Stimulated activated CD4-positive, alpha-beta T cell treated with anti-CD3 and anti-CD28 coated beads, Interleukin-2, amount 100 ng/mL, for 24 hours (primary cell): Measurements from ENCODE around the gene CDC42EP2.
"Not testable (repeated sequence)": the region's sequence is repeated elsewhere in the genome, so short reads cannot be mapped to it uniquely, and the experiment has no call there.

Experiments used
- DNase-seq, 2 donors: peaks; one replicate each; pipeline ENCODE4 v3.0.0-alpha.2; 2020

CDC42EP2 gene

GRCh38 chr11:65321828-65322485, 7.3 kb downstream of the CDC42EP2 start:
- no peak for DNase-seq

GRCh38 chr11:65323813-65324212, 9.1 kb downstream of the CDC42EP2 start:
- no peak for DNase-seq

- DNase-seq = no peak
Observed at GRCh38 chr11:65325435-65325834, 10.8 kb downstream of the CDC42EP2 start.

- no peak for DNase-seq
Observed at GRCh38 chr11:65327021-65327420, 12.4 kb downstream of the CDC42EP2 start.

- DNase-seq = no peak
Observed at GRCh38 chr11:65329478-65329877, 14.8 kb downstream of the CDC42EP2 start.

GRCh38 chr11:65329944-65330403, 15.3 kb downstream of the CDC42EP2 start:
- peak; percentile 87 to 92 for DNase-seq

- DNase-seq = no peak
Observed at GRCh38 chr11:65330544-65330943, 15.9 kb downstream of the CDC42EP2 start.

GRCh38 chr11:65332591-65332990, 17.9 kb downstream of the CDC42EP2 start:
- DNase-seq = not testable (repeated sequence)

GRCh38 chr11:65334696-65335295, 20.1 kb downstream of the CDC42EP2 start:
- no peak for DNase-seq

DNA sequence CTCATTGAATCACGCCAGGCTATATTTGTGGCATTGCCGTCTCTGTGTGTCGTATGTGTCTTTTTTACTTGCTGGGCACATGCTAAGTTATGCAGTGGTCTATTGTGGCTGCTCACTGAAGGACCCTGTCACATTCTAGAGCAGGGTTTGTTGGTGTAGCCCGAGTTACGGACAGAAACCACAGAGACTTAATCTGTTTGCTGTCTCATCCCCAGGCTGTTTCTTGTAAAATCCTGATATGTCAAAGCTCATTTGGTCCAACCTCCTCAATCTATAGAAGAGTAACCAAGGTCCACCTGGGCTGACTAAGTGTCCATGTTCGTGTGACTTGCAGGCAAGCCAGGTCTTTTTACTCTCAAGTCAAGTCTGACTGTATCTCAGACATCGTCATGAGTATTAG, 24.0 kb downstream of the CDC42EP2 start:
- no peak for DNase-seq

GRCh38 chr11:65340226-65340625, 25.6 kb downstream of the CDC42EP2 start:
- DNase-seq = no peak

- DNase-seq = no peak
Observed at GRCh38 chr11:65341856-65342255, 27.2 kb downstream of the CDC42EP2 start.

- DNase-seq = no peak
Observed at GRCh38 chr11:65351511-65351910, 36.8 kb downstream of the CDC42EP2 start.

- DNase-seq = no peak
Observed at GRCh38 chr11:65352783-65353182, 38.1 kb downstream of the CDC42EP2 start.

- no peak for DNase-seq
Observed at GRCh38 chr11:65353376-65353775, 38.7 kb downstream of the CDC42EP2 start.

- no peak for DNase-seq
Observed at GRCh38 chr11:65353900-65354264, 39.2 kb downstream of the CDC42EP2 start.

DNA sequence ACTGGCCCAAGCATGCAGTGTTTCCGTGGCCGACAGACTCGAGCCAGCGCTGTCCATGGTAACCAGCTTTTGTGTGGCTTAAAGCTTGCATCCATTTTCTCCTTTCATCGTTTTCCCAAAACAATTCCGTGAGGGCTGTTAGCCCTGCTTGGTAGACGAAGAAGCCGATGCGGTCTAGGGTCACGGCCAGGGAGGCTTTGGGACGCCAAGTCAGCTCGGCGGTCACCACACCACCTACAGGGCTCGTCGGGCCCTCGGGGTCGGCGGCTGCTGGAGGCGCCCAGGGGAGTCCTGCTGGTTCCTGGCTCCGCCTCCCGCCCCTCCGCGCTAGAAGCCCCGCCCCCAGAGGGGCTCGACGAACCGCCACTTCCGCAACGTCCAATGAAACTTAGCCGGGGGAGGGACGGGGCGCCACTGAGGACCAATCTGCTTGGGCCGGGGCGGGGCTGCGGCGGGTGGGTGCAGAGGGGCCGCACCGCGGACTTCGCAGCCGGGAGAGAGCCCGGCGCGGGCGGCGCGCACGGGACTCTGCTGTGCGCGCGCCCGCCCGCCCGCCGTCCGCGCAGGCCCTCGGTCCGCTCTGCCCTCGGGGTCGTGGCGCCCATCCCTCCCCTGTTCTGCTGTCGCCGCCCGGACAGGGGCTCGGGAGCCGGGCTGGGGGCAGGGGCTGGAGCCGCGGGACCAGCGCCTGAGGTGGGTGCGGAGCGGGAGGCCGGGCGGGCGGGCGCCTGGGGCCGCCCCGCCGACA, 39.8 kb downstream of the CDC42EP2 start, which contains the start of gene TIGD3:
TIGD3 (plus strand) TSS at position 487 of the 748 bp plus-strand sequence. CDS start 1,058 bp downstream, outside the sequence.
- DNase-seq = peak; percentile 98 to 99

DNA sequence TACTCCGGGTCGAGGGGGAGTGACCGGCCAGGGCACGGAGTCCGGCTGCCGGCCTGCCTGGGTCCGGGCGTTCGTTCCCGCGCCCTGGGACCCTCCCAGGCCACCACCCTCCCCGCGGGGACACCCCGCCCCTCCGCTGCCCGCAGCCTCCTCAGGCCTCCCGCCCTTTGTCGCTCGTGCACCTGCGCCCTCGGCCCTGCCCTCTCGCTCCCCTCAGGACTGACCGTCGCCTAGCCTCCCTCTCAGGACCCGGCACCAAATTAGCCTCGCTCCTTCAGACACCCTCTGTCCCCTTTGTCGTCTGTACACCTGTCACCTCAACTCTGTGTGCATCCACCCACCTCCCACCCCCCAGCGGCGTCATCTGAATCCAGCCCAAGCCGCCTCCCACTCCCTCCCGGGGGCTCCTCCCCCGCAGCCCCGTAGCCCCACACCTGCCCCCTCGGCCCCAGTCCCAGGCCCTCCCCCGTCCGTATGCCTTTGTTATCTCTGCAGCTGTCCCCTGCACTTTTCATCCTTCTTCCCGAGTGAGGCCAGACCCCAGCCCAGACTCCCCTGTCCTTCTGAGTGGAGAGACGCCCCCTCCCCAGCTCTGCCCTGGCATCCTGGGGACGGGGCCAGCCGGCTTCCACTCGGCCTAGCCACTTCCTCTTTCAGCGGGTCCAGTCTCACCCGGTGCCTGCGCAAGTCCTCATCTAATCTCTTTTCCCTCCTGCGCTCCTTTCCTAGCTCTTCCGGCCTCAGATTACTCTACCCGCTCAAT, 40.5 kb downstream of the CDC42EP2 start:
- DNase-seq = peak; percentile 62 to 64

GRCh38 chr11:65355776-65356393, 41.2 kb downstream of the CDC42EP2 start:
- DNase-seq = no peak

GRCh38 chr11:65356394-65356972, 41.8 kb downstream of the CDC42EP2 start:
- no peak for DNase-seq

GRCh38 chr11:65357856-65358356, 43.2 kb downstream of the CDC42EP2 start:
- DNase-seq = no peak

DNA sequence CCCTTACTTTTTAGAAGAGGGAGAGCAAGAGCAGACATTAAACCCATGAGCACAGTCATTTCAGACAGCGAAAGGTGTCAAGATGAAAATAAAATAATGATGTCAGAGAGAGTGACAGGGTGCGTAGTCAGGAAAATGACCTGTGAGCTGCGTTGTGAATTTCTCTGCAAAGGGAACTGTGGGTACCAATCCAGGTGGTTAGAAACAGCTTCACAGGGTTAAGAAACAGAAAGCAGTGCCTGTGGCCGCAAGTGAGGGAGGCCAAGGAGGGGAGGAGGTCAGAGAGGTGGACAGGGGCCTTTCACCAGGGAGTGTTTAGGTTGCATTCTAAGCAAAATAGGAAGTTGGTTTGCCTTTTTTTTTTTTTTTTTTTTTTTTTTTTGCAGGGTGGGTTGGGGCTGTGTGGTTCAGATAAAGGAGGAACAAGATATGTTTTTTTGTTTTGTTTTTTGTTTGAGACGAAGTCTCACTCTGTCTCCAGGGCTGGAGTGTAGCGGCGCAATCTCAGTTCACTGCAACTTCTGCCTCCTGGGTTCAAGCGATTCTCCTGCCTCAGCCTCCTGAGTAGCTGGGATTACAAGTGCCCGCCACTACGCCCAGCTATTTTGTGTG, 47.8 kb downstream of the CDC42EP2 start:
- no peak for DNase-seq
